Kasumi-1 (cell line): ENCODE data around the gene SUSD5.

Source experiments
- DNase-seq, 2 experiments: peaks; one replicate each; lab custom pipeline; 2025; lab: John Stamatoyannopoulos, UW

Gene SUSD5

DNA sequence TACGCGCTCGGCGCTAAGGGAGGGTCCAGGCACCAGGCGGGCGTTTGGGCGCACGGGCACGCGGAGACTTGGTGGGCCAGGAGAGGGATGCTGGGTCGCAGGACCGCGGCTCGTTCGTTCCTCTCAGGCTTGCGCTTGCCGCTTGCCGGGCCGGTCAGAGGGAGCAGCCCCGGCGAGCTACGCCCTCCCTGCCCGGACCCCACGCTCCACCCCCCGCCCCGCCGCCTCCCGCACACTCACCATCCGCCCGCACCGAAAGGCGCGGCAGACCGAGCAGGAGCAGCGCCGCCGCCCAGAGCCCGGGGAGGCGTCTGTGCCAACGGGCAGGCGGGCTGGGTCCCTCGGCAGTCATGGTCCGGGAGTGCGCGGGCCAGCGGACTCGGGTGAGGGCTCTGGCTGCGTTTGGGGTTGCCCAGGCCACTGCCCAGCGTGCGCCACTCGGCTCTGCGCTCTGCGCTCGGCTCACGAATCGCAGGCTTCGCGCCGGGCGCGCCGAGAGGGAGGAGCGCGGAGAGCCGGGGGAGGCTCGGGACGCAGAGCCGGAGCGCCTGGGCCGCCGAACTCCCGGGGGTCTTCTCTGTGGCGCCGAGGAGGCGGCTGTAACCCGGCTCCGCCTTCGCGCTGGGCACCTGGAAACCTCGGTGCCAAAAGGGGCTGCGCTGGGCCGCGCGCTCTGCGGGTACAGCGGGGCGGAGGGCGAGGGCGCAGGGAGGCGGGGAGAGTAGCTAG, at the start of gene SUSD5:
Gene SUSD5, minus strand, starts transcription at position 365 of the 729 bp plus-strand sequence. Its CDS starts 13 bp downstream, at position 352.
- DNase-seq: peak in 1 of 2 experiments; percentile 6

DNA sequence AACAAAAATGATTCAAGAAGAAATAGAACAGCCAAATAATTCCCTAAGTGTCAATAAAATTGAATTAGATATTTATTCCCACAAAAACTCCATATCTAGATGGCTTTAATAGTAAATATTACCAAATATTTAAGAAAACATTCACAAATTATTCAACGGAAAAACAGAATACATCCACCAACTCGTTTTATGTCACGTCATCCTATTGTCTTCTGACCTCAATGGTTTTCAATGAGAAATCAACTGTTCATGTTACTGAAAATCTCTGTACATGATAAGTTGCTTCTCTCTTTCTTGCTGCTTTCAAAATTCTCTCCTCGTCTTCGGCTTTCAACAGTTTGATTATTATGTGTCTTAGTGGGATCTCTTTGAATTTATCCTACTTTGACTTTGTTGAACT, 41.5 kb upstream of the SUSD5 start:
- no peak for DNase-seq

DNA sequence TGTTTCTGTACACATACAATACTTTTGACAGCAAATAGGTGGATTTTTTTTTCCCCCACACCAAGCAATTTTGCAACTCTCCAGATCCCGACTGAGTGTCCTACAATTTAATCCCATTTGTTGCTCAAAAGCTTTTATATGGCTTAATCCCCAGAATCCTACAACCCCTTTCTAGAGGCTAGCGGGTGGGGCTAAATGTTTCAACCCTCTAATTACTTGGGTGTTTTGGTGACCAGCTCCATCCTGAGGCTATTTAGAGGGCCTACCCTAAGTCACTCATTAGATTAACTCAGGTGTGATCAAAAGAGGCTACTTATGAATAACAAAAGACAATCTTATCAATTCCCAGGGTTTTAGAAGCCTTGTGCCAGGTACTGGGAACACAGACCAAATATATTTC, 37.6 kb upstream of the SUSD5 start:
- no peak for DNase-seq

DNA sequence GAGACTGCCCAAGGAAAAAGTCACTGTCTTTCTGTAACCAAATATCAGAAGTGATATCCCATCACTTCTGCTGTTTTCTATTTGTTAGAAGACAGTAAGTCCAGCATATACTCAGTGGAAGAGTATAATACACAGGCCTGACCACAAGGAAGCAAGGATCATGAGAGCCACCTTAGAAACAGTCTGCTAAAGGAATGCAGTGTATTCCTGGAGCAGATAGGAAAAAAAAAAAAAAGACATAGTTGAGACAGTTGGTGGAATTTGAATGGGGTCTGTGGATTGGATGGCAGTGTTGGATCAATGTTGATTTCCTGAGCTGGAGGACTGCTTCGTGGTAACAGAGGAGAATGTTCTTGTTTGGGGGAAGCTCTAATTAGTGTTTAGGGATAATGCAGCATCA, 32.1 kb upstream of the SUSD5 start:
- DNase-seq: no peak

DNA sequence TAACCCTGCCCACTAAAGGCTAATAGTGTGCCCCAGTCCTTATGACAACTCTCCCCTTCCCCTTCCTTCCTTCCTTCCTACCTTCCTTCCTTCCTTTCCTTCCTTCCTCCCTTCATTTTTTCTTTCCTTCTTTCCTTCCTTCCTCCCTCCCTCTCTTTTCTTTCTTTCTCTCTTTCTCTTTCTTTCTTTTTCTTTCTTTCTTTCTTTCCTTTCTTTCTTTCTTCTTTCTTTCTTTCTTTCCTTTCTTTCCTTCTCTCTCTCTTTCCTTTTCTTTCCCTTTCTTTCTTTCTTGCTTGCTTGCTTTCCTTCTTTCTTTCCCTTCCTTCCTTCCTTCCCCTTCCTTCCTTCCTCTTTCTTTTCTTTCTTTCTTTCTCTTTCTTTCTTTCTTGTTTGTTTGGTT, 28.2 kb upstream of the SUSD5 start:
- no peak for DNase-seq

DNA sequence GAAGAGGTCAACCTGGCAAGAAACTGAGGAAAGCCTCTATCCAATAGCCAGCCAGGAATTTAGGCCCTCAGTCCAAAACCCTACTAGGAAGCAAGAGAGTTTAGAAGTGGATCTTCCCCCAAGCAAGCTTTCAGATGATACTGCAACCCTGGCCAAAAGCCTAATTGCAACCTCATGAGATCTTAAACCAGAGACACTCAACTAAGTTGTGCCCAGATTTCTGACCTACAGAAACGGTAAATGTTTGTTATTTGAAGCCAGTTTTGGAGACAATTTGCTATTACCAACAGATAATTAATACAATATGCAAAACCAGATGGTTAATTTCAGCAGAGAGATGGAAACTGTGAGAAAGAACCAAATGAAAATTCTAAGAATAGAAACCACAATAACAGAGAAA, 21.7 kb upstream of the SUSD5 start:
- DNase-seq: no peak

DNA sequence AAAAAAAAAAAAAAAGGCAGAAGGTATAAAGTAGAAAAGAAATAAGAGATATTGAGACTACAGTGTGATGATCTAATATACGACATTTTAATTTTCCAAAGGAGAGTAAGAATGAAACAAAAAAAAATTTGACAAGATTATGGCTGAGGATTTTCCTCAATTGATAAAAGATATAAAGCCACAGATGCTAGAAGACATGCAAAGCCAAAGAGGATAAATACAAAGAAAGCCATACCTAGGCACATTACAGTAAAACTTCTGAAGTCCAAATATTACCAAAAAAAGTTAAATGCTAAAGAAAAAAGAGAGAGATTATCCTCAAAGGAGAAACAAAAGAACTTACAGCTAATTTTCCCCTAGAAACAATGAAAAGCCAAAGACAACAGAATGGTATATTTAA, 20.3 kb upstream of the SUSD5 start:
- DNase-seq: no peak

DNA sequence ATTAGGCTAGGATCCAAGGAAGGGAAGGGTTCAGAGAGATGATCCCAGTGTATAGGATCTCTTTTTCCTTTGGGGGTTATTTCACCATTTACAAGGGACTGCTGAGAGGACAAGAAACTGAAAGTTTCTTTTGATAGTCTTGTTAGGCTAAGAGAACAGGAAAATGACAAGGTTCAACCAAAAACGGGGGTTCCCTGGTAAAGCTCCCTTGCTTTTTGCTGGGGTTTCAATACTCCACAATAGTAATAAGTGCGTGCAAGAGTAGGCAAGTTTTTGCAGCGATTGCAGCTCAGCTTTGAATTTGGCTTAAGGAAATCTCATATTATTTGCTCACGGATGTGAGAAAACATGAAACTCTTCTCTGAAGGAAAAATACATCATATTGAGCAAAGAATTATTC, 18.8 kb upstream of the SUSD5 start:
- no peak for DNase-seq

DNA sequence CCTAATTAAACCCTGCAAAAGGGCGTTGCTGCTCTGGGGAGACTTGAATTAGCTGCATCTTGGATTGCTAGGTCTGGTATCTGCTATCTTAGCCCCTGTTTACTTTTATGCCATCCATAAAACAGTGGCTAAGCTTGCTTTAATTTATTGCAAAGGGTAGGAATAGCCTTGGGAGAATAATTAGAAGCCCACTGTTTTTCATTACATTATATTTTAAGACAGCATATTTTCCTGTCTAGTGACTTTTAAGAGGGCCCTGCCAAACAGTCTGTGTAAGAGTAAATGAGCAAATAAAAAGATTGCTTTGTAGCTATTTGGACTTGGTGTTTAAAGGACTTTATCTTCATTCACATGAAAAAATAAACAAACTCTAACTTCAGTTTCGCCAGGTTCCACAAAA, 17.4 kb upstream of the SUSD5 start:
- no peak for DNase-seq

DNA sequence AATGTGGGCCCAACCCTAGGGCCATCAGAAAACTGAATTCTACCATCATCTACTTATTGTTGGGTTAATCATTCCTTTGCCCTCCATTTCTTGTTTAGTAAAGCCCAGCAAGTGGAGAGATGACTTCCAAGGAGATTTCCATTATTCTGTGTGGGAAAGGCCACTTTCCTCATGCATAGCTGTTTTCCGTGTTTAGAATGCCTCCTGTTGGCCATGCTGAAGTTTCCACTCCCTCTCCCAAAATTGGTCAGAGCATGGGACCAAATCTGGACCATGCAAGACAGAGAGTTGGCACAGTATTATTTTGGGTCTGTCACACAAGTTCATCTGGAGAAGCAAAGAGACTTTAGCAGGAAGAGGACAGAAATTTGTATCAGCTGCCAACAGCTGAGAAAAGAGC, 15.3 kb upstream of the SUSD5 start:
- no peak for DNase-seq

DNA sequence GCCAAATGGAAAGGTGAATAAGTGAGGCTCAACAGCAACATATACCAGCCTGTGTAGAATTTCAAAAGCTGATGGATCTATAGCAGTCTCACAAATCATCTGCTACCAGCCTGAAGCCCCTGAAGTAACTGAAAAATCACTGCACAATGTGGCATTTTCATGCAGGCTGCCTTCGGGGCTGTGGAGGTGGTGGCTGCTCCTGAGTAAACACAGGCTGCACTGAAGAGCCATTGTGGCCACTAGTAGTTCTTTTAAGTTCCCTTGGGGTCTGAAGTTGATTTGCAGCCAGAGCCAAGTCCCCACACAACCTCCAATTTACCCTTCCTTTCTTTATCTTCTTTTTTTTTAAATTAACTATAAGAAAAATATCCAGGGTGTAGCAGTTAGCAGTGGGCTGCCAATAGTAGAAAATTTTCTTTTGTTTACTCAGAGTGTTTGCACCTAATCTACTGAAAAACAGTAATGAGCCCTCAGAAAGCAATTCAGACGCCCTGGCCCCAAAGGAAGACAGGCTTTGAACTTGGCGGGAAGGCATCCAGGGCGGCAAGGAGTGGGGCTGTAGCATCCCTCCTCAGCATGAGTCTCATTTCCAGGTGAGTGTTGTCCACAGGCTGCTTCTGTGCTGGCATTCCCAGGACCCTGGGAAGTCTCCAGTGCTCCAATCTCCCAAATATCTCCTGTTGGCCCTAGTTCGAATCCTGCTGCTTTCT, 13.3 kb upstream of the SUSD5 start:
- DNase-seq: no peak

DNA sequence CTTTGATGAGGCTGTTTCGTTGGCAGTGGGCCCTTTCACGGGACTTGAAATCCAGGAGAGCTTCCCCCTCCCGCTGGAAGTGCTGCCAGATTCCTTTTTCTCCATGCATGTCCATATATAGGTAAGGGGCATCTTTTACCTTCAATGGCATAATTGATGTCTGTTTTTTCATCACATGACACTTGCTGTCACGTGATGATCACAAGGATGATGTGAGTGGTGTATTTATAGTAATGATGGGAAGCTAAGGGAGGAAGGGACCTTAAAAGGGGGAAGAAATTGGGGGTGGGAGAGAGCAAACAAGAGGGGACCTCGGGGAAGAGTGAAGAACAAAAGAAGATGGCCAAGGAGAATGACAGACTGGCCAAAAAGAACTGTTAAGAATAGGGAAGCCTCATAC, 11.3 kb upstream of the SUSD5 start:
- DNase-seq: no peak

DNA sequence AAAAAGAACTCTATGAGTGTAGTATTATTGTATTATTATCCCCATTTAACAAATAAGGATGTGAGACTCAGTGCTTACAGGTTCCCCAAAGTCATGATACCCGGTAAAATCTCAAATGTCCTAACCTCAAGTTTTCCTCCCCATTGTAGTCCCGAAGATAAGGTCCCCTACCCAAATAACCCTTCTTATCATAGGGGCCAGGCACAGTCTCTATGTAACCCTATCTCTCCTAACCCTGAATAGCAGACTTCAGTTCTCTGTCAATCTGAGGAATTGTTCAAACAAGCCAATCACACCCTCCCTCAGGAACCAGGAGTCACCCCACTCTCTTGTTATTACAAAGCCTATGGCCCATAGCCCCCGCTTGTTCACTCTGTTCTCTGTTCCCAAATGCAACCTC, 10.5 kb upstream of the SUSD5 start:
- DNase-seq: no peak

DNA sequence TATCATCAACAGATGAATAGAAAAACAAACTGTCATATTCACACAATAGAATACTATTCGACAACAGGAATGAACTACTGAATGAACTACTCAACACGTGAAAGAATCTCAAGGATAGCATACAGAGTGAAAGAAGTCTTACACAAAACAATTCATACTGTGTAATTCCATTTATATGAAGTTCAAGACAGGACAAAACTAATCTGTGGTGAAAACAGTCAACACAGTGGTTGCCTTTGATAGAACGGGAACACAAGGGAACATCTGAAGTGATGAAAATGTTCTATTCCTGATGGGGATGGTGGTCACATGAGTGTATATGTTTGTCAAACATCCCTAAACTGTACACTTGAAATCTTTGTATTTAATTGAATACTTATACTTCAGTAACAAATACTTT, 2.6 kb upstream of the SUSD5 start:
- DNase-seq: no peak

DNA sequence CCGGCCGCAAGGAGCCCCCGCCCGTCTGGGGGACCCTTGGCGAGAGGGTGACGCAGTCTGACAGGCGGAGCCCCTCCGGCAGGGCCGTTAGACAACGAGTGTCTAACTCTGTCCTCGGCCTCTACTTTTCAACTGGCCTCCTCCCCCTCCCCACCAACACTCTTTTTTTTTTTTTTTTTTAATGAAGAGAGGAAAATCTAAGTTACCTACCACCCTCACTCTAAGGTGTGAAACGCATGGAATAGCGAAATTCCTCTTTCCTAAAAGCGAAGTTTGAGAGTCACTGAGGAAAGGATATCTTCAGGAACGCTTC, 521 bp upstream of the SUSD5 start:
- DNase-seq: no peak

DNA sequence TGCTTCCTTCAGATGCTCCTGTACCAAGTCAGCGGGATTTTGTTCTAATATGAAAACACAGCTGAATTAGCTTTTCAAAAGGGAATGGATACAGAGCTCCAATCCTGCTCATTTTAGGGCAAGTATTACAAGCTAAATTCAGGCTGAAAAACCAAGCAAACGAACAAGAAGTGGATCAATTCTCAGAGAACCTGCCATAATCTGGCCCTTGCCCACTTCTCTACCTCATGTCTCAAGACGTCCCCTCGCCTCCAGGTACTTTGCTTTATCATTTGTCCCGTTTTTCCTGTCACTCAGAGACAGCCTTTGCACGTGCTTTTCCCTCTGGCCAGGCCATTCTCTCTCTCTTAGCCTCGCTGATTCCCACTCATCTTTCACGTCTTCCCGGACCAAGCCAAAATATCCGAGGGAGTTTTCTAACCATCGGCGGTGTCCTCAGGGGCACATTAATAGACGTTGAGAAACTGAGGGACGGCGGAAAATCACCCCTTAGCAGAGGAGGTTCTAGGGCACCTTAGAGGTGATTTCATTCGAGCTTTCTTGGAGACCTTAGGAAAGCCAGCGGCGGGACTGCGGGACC, 654 bp downstream of the SUSD5 start:
- DNase-seq: no peak

DNA sequence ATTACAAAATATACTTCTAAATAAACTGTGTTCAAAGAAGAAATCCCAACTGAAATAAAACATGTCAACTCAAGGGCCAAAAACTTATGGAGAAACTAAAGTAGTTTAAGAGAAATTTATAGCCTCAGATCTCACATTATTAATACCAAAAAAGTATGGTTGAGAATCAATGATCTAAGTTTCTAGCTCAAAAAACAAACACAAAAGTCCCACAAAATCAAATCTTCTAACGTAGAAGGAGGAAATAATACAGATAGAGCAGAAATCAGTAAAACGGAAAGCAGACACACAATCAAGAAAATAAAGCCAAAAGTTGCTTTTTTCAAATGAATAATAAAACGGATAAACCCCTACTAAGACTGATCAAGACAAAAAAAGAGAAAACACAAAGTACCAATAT, 2.9 kb downstream of the SUSD5 start:
- no peak for DNase-seq

DNA sequence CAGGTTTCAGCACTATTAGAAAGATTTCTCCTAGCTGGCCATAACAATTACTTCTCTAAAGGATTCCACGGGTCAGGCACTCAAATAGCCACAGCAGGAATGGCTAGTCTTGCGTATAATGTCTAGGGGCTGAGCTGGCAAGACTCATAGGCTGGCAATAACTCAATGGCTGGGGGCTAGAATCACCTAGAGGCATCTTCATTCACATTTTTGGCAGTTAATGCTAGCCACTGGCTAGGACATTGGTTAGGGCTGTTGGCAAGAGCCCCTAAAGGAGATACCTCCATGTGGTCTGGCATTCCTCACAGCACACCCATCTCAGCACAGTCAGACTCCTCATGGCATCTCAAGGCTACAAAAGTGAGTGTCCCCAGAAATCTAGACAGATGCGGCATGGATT, 6.2 kb downstream of the SUSD5 start:
- DNase-seq: no peak

DNA sequence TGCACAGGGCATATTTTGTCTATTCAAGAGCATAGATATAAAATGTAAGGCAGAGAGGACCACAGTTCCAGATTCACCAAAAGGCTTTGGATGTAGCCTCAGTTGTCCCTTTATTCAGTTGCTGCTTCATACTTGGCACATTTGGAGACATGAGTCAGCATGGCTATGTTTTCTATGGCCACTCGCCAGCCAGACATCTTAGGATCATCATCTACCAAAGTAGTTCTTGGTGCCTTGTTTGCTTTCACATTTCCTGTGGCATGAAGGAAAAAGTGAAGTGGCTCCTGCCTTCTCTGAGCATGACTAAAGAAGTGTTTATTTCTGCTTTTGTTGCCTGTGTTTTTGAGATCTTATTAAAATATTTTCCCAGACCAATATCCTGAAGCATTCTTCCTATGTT, 7.2 kb downstream of the SUSD5 start:
- no peak for DNase-seq

DNA sequence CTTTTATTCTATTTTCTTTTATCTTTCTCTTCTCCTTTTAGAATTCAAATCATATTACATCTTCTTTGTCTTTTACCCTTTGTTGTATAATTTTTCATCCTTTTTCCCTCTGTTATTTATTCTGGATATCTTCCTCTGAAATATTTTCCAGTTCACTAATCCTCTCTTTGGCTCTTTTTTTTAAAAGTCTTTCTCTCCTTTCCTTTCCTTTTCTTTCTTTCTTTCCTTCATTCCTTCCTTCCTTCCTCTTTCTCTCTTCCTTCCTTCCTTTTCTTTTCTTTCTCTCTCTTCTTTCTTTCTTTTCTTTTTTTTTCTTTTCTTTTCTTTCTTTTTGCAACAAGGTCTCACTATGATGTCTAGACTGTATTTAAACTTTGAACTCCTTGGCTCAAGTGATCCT, 9.3 kb downstream of the SUSD5 start:
- DNase-seq: no peak

DNA sequence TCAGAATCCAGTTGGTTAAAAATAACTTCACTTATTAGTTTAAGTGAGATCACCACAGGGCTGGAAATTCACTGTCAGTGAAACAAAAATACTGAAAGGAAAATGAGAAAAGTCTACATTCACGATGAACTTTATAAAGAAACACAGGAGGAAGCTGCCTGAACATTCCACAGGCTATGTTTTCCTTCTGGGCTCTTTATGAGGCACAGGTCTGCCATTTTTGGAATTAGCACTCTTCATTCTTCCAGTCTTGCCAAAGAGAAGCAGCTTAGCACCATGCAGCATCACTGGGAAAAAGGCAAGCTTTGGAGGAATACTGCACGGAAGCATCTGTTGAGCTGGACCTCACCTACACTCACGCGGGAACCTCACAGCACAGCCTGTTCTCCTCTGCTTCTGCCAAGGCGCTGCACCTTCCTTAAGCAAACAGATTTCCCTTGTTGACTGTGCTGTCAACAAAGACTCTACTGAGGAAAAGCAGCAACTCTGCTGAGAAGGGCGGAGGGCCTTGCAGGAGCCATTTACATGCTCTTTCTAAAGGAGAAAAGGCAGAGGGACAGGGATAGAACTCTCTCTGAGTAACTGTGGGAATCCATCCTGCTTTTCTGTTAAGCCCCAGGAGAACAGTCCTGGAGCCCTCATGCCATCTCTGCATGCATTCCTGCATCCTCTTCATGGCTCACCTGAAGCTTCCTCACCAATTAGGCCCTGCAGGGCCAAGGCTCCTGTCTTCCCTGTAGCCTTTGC, 15.7 kb downstream of the SUSD5 start:
- no peak for DNase-seq

DNA sequence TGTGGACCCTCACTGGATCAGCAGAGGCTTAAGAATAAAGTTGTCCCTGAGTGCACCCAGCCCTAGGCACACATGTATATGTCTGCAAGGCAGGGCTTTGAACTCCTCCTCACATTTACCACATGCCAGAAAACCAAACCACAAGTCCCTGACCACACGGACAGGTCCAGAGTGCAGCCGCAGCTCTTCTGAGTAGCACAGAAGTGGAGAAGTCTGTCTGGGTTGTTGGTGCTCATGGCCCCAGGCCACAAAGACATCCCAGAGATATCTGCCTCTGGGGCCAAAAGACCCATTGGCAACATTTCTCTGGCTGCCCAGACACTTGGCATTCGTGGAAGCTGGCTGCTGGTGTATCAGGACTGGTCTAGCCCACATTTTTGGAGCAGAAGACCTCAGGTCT, 17.4 kb downstream of the SUSD5 start:
- DNase-seq: no peak

DNA sequence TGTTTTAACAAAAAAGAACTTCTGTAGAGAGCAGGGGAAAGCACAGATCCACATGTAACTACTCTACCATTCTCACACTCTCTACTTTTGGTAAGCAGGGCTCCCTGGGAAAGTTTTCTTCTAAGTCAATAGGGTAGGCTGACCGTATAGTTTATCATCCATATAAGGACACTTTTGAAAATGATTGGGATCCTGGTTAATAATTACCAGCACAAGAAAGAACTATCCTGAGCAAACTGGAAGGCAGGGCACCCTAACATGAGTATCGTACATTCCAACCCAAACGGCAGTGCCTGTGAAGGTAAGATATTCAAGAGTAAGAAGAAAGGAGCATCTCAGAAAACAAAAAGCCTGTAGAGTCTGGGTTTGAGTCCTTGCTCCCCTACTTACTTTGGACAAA, 22.1 kb downstream of the SUSD5 start:
- no peak for DNase-seq
